GM21786 (cell line): ENCODE data around the gene PPCDC.

ENCODE experiments used
- ATAC-seq: cut with Tn5 transposase; IDR thresholded peaks from one replicate; pipeline ENCODE4 v1.9.1; 2021; ENCODE audit not compliant: unreplicated experiment

PPCDC gene

GRCh38 chr15:75023181-75023871 lies at the start of gene PPCDC:
Gene PPCDC (plus strand): TSS chr15:75023590. CDS start chr15:75028319, 4,729 bp downstream.
- peak; percentile 94 for ATAC-seq

- no peak for ATAC-seq
These were observed 47.2 kb upstream of the PPCDC start for GRCh38 chr15:74976159-74976558.

- no peak for ATAC-seq
These were observed 45.8 kb upstream of the PPCDC start for GRCh38 chr15:74977599-74977998.

- no peak for ATAC-seq
These were observed 45.3 kb upstream of the PPCDC start for GRCh38 chr15:74978077-74978476.

- no peak for ATAC-seq
These were observed 44.9 kb upstream of the PPCDC start for GRCh38 chr15:74978503-74978902.

GRCh38 chr15:74982183-74982582 lies 41.2 kb upstream of the PPCDC start:
- ATAC-seq: no peak

GRCh38 chr15:74983725-74984231 lies 39.6 kb upstream of the PPCDC start:
- peak; percentile 68 for ATAC-seq

GRCh38 chr15:74988007-74988800 lies 35.2 kb upstream of the PPCDC start:
- no peak for ATAC-seq

GRCh38 chr15:74989527-74989926 lies 33.9 kb upstream of the PPCDC start:
- ATAC-seq: no peak

GRCh38 chr15:74992619-74993018 lies 30.8 kb upstream of the PPCDC start:
- no peak for ATAC-seq

- ATAC-seq: no peak
These were observed 29.2 kb upstream of the PPCDC start for GRCh38 chr15:74994236-74994635.

- no peak for ATAC-seq
These were observed 28.7 kb upstream of the PPCDC start for GRCh38 chr15:74994685-74995084.

- ATAC-seq: no peak
These were observed 28.1 kb upstream of the PPCDC start, which contains the start of gene SCAMP5 for GRCh38 chr15:74995182-74995778. Gene SCAMP5 (plus strand): TSS chr15:74995563. CDS start chr15:75011840, 16,277 bp downstream.

- no peak for ATAC-seq
These were observed 27.3 kb upstream of the PPCDC start for GRCh38 chr15:74995779-74996765.

- ATAC-seq: no peak
These were observed 26.2 kb upstream of the PPCDC start for GRCh38 chr15:74997141-74997540.

- no peak for ATAC-seq
These were observed 25.8 kb upstream of the PPCDC start for GRCh38 chr15:74997543-74997942.

- no peak for ATAC-seq
These were observed 22.1 kb upstream of the PPCDC start for GRCh38 chr15:75001310-75001709.

GRCh38 chr15:75002398-75002797 lies 21.0 kb upstream of the PPCDC start:
- no peak for ATAC-seq

GRCh38 chr15:75007216-75007615 lies 16.2 kb upstream of the PPCDC start:
- no peak for ATAC-seq

GRCh38 chr15:75008221-75008625 lies 15.2 kb upstream of the PPCDC start:
- no peak for ATAC-seq
